Ishikawa (cell line): ENCODE measurements around the gene ZMYM1.

Source experiments
- CEBPB ChIP-seq: IDR thresholded peaks from 2 replicates; pipeline ENCODE4 v1.6.1; 2012
- CREB1 ChIP-seq: IDR thresholded peaks from 2 replicates; pipeline ENCODE4 v1.6.1; 2012; ENCODE audit warnings: low read depth
- EGR1 ChIP-seq: IDR thresholded peaks from 2 replicates; pipeline ENCODE4 v1.6.1; 2012
- EP300 ChIP-seq: IDR thresholded peaks from 2 replicates; pipeline ENCODE4 v1.6.1; 2012; ENCODE audit warnings: borderline replicate concordance
- FOXM1 ChIP-seq: IDR thresholded peaks from 2 replicates; pipeline ENCODE4 v1.6.1; 2012; ENCODE audit warnings: low read depth, borderline replicate concordance
- MAX ChIP-seq: IDR thresholded peaks from 2 replicates; pipeline ENCODE4 v1.6.1; 2012
- NFIC ChIP-seq: IDR thresholded peaks from 2 replicates; pipeline ENCODE4 v1.6.1; 2012
- RAD21 ChIP-seq: IDR thresholded peaks from 2 replicates; pipeline ENCODE4 v1.6.1; 2012; ENCODE audit warnings: low read depth
- TAF1 ChIP-seq: IDR thresholded peaks from 2 replicates; pipeline ENCODE4 v1.6.1; 2012; ENCODE audit warnings: low read depth, mild to moderate bottlenecking
- TCF12 ChIP-seq: IDR thresholded peaks from 2 replicates; pipeline ENCODE4 v1.6.1; 2012; ENCODE audit warnings: low read depth
- TEAD4 ChIP-seq: IDR thresholded peaks from 2 replicates; pipeline ENCODE4 v1.6.1; 2012
- YY1 ChIP-seq: IDR thresholded peaks from 2 replicates; pipeline ENCODE4 v1.6.1; 2012; ENCODE audit warnings: low read depth
- ZBTB7A ChIP-seq: IDR thresholded peaks from 2 replicates; pipeline ENCODE4 v1.6.1; 2012; ENCODE audit warnings: low read depth
- TF ChIP-seq, protein P1 (sequence below): IDR thresholded peaks from 2 replicates; pipeline ENCODE4 v1.6.1; 2012; ENCODE audit warnings: low read depth, mild to moderate bottlenecking
- TF ChIP-seq, protein P2 (sequence below): IDR thresholded peaks from 2 replicates; pipeline ENCODE4 v1.6.1; 2012

Gene ZMYM1

DNA sequence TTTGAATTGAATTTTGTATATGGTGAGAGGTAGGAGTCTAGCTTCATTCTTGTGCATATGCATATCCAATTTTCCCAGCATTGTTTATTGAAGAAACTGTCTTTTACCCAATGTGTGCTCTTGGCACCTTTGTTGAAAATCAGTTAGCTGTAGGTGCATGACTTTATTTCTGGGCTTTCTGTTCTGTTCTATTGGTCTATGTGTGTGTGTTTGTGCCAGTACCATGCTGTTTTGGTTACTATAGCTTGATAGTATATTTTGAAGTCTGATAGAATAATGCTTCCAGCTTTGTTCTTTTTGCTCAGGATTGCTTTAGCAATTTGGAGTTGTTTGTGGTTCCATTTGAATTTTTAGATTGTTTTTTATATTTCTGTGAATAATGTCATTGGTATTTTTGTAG, 9.4 kb upstream of the ZMYM1 start:
- TF ChIP-seq FOXM1 (no peak), CREB1 (no peak), CEBPB (no peak), MAX (no peak), TAF1 (no peak), NFIC (no peak), YY1 (no peak), TCF12 (no peak), TEAD4 (no peak), EGR1 (no peak)
- TF ChIP-seq, protein P1, sequence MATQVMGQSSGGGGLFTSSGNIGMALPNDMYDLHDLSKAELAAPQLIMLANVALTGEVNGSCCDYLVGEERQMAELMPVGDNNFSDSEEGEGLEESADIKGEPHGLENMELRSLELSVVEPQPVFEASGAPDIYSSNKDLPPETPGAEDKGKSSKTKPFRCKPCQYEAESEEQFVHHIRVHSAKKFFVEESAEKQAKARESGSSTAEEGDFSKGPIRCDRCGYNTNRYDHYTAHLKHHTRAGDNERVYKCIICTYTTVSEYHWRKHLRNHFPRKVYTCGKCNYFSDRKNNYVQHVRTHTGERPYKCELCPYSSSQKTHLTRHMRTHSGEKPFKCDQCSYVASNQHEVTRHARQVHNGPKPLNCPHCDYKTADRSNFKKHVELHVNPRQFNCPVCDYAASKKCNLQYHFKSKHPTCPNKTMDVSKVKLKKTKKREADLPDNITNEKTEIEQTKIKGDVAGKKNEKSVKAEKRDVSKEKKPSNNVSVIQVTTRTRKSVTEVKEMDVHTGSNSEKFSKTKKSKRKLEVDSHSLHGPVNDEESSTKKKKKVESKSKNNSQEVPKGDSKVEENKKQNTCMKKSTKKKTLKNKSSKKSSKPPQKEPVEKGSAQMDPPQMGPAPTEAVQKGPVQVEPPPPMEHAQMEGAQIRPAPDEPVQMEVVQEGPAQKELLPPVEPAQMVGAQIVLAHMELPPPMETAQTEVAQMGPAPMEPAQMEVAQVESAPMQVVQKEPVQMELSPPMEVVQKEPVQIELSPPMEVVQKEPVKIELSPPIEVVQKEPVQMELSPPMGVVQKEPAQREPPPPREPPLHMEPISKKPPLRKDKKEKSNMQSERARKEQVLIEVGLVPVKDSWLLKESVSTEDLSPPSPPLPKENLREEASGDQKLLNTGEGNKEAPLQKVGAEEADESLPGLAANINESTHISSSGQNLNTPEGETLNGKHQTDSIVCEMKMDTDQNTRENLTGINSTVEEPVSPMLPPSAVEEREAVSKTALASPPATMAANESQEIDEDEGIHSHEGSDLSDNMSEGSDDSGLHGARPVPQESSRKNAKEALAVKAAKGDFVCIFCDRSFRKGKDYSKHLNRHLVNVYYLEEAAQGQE = no peak

GRCh38 chr1:35073265-35073811, 5.8 kb upstream of the ZMYM1 start:
- TF ChIP-seq YY1 (no peak), ZBTB7A (no peak), RAD21 (no peak), FOXM1 (no peak), EGR1 (no peak), TCF12 (no peak), TEAD4 (no peak)
- TF ChIP-seq, protein P2, sequence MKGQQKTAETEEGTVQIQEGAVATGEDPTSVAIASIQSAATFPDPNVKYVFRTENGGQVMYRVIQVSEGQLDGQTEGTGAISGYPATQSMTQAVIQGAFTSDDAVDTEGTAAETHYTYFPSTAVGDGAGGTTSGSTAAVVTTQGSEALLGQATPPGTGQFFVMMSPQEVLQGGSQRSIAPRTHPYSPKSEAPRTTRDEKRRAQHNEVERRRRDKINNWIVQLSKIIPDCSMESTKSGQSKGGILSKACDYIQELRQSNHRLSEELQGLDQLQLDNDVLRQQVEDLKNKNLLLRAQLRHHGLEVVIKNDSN = no peak

DNA sequence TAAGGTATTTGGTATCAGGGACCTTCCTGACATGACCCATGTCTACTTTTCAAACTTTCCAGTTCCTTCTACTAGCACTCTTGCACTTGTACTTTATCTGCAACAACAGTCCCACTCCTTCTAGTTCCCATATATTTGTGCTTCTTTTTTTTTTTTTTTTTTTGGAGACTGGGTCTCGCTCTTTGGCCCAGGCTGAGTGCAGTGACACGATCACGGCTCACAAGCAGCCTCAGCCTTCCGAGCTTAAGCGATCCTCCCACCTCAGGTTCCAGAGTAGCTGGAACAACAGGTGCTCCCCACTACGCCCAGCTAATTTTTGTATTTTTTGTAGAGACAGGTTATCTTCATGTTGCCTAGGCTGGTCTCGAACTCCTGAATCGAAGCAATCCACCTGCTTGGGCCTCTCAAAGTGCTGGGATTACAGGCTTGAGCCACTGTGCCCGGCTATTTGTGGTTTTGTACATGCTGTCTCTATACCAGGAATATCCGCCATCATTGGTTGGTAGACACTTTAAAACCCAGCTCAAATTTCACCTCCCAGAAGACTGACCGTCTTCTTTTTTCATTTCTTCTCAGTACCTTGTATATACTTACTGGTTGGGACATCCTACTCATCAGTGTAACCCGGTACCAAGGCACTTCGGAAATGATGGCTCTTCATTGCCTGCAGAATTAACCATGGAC, 1.1 kb downstream of the ZMYM1 start:
- no peak for TF ChIP-seq RAD21
- no peak for TF ChIP-seq CEBPB
- no peak for TF ChIP-seq TEAD4
- no peak for TF ChIP-seq TCF12
- no peak for TF ChIP-seq FOXM1
- TF ChIP-seq MAX = no peak
- TF ChIP-seq, protein P2 = no peak

- TF ChIP-seq, protein P2 = no peak
- no peak for TF ChIP-seq EP300
- no peak for TF ChIP-seq MAX
These were observed 6.2 kb downstream of the ZMYM1 start for GRCh38 chr1:35085421-35085820.

DNA sequence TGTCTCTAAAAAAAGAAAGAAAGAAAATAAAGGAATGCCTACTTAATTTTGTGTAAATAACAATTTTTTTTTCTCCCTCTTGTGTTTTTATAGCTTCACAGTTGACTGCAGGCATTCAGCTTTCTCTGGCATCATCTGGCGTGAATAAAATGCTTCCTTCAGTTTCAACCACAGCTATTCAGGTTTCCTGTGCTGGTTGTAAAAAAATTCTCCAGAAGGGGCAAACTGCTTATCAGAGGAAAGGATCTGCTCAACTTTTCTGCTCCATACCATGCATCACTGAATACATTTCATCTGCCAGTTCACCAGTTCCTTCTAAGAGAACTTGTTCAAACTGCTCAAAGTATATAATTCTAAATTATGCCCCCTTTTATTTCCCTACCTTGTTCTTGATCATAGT, 18.0 kb downstream of the ZMYM1 start:
- TF ChIP-seq EP300 (no peak), RAD21 (no peak), YY1 (no peak), CEBPB (no peak), TCF12 (no peak), CREB1 (no peak), TEAD4 (no peak)
- TF ChIP-seq, protein P1 = no peak

DNA sequence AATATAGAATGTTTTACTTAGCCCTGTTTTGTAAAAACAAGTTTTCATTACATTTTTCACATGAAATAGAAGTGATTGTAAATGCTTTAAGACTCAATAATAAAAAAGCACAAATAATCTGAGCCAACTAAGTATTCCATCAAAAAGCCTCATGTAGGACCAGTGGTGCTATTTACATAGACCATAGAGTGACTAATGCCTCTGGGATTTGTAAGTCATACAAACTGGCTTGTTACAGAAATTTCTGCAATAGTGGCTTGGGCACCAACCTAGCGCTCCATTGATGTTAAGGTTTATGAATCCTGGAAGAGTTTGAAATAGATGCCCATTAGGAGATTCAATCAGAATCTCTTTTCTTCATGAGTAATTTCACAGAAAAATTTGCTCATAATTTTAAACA, 31.9 kb downstream of the ZMYM1 start:
- TF ChIP-seq YY1 (no peak), EP300 (no peak), TEAD4 (no peak), RAD21 (no peak), ZBTB7A (no peak), CEBPB (no peak), CREB1 (no peak), NFIC (no peak), FOXM1 (no peak)
- TF ChIP-seq, protein P2 = no peak
- TF ChIP-seq, protein P1 = no peak
